Left hindlimb (tissue), 1 donor: ENCODE measurements around the gene ATP1A2.
A peak's percentile ranks its signal among the peaks of the same experiment; 100 is the strongest.
"Not testable (repeated sequence)": the region's sequence is repeated elsewhere in the genome, so short reads cannot be mapped to it uniquely, and the experiment has no call there.

Experiments used
- DNase-seq: peaks from one replicate; pipeline ENCODE4 v3.0.0-alpha.2; 2018

The ATP1A2 gene

GRCh38 chr1:160101717-160102522 lies 13.6 kb upstream of the ATP1A2 start:
- DNase-seq = no peak

GRCh38 chr1:160103658-160104408 lies 11.7 kb upstream of the ATP1A2 start:
- DNase-seq = peak; percentile 53

- DNase-seq = no peak
Measured at GRCh38 chr1:160104486-160104885, 11.1 kb upstream of the ATP1A2 start.

- no peak for DNase-seq
Measured at GRCh38 chr1:160105155-160105554, 10.4 kb upstream of the ATP1A2 start.

GRCh38 chr1:160107512-160107911 lies 8.0 kb upstream of the ATP1A2 start:
- no peak for DNase-seq

- peak; percentile 68 for DNase-seq
Measured at GRCh38 chr1:160108888-160109662, 6.5 kb upstream of the ATP1A2 start.

GRCh38 chr1:160109686-160110085 lies 5.9 kb upstream of the ATP1A2 start:
- no peak for DNase-seq

- not testable (repeated sequence) for DNase-seq
Measured at GRCh38 chr1:160111462-160111861, 4.1 kb upstream of the ATP1A2 start.

- DNase-seq = peak; percentile 66
Measured at GRCh38 chr1:160112357-160112756, 3.2 kb upstream of the ATP1A2 start.

GRCh38 chr1:160113407-160113806 lies 2.2 kb upstream of the ATP1A2 start:
- no peak for DNase-seq

GRCh38 chr1:160114085-160114484 lies 1.5 kb upstream of the ATP1A2 start:
- no peak for DNase-seq

GRCh38 chr1:160116283-160117147 lies 956 bp downstream of the ATP1A2 start:
- peak; percentile 47 for DNase-seq

GRCh38 chr1:160117300-160117699 lies 1.7 kb downstream of the ATP1A2 start:
- DNase-seq = no peak

GRCh38 chr1:160117709-160118183 lies 2.2 kb downstream of the ATP1A2 start:
- DNase-seq = peak; percentile 86

- no peak for DNase-seq
Measured at GRCh38 chr1:160118928-160119327, 3.4 kb downstream of the ATP1A2 start.

- DNase-seq = peak; percentile 3
Measured at GRCh38 chr1:160120797-160121196, 5.2 kb downstream of the ATP1A2 start.

GRCh38 chr1:160121388-160121787 lies 5.8 kb downstream of the ATP1A2 start:
- peak; percentile 17 for DNase-seq

GRCh38 chr1:160122978-160123495 lies 7.5 kb downstream of the ATP1A2 start:
- peak; percentile 6 for DNase-seq

- peak; percentile 1 for DNase-seq
Measured at GRCh38 chr1:160123726-160124125, 8.2 kb downstream of the ATP1A2 start.

- DNase-seq = no peak
Measured at GRCh38 chr1:160124705-160125478, 9.3 kb downstream of the ATP1A2 start.

- no peak for DNase-seq
Measured at GRCh38 chr1:160125746-160126145, 10.2 kb downstream of the ATP1A2 start.
